ENCODE data around the gene CHMP4B.

- TF ChIP-seq CTCF (IDR thresholded peaks at IDR 0.05) (no peak), POLR2A (IDR thresholded peaks at IDR 0.05) (no peak)
Measured at GRCh38 chr20:33833333-33833732, 22.2 kb downstream of the CHMP4B start.
